Activated CD8-positive, alpha-beta T cell treated with anti-CD3 and anti-CD28 coated beads, Interleukin-2, amount 10 ng/mL, durations not matched to agents 7 days and 5 days (primary cell): ENCODE results near the gene NOXO1. TPM values are rescaled to one million over a fixed set of nuclear protein-coding genes. Genes with fewer than 3 reads are reported as not detected.

Source experiments
- ATAC-seq: fragments of 150-1000 bp; cut with Tn5 transposase; one replicate; pipeline ENCODE4 v1.10.0; 2021; ENCODE audit warnings: moderate library complexity
- CTCF ChIA-PET: fragments of 350-600 bp; sonication (Branson Sonifier 250); formaldehyde crosslinking; loops from one replicate; lab custom pipeline; 2021; ENCODE audit warnings: antibody characterized with exemption; lab: Charles Lee
- POLR2A ChIA-PET: fragments of 350-600 bp; sonication (Branson Sonifier 250); formaldehyde crosslinking; loops from one replicate; lab custom pipeline; 2021; ENCODE audit warnings: antibody characterized with exemption; lab: Charles Lee
- DNase-seq: peaks from one replicate; pipeline ENCODE4 v3.0.0-alpha.2; 2020
- H3K27ac Mint-ChIP-seq: one replicate; pipeline ENCODE4 v1.8.0; 2021; ENCODE audit warnings: mild to moderate bottlenecking, mixed read lengths
- H3K27me3 Mint-ChIP-seq: one replicate; pipeline ENCODE4 v1.8.0; 2021; ENCODE audit warnings: low read depth, mixed read lengths
- H3K36me3 Mint-ChIP-seq: one replicate; pipeline ENCODE4 v1.8.0; 2021; ENCODE audit warnings: low read depth, mixed read lengths
- H3K4me1 Mint-ChIP-seq: one replicate; pipeline ENCODE4 v1.8.0; 2021; ENCODE audit warnings: low read depth, mixed read lengths
- H3K4me3 Mint-ChIP-seq: one replicate; pipeline ENCODE4 v1.8.0; 2021; ENCODE audit warnings: mild to moderate bottlenecking, mixed read lengths
- H3K9me3 Mint-ChIP-seq: one replicate; pipeline ENCODE4 v1.8.0; 2022; ENCODE audit warnings: mixed read lengths; ENCODE audit not compliant: insufficient read depth
- total RNA-seq, 2 experiments: library from RNA; stranded (reverse); gene quantifications; one replicate each; pipeline ENCODE4 v1.2.3, GENCODE V29; 2021

The NOXO1 gene
- total RNA-seq, 2 experiments from 2014 or later = not detected

DNA sequence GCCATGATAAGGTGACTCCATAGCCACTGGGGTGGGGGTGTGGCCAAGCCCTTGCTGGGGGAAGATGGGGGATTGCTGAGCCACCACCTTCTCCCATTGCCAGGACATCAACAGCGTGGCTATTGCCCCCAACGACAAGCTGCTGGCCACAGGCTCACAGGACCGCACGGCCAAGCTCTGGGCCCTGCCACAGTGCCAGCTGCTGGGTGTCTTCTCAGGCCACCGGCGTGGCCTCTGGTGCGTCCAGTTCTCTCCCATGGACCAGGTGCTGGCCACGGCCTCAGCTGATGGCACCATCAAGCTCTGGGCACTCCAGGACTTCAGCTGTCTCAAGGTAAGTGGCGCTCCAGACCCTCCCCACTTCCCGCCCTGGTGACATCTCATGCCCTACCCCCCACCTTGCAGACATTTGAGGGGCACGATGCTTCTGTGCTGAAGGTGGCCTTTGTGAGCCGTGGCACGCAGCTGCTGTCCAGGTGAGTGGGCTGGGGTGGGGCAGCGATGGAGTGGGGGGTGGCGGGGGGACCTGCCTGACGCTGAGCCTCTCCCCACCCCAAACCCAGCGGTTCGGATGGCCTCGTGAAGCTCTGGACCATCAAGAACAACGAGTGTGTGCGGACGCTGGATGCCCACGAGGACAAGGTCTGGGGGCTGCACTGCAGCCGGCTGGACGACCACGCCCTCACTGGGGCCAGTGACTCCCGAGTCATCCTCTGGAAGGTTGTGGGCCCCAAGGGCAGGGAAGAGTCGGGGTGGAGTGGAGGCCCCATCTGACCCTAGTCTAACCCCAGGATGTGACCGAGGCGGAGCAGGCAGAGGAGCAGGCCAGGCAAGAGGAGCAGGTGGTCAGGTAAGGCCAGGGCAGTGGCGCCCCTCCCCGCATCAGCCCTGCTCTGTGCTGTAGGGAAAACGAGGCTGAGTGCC lies 4.1 kb downstream of the NOXO1 start:
- H3K27ac Mint-ChIP-seq = no peak overlapping the region
- no peak for DNase-seq
- no peak for ATAC-seq
- no peaks in the 10 kb centered on the region for H3K9me3 Mint-ChIP-seq
- ChIA-PET CTCF (no interaction called here), POLR2A (interaction anchor here (4.2 kb wide), 1 partner anchor 12 kb away, joined by 31 read pairs; the partner anchor contains the start of gene RPS2)
- H3K36me3 Mint-ChIP-seq = peaks cover 18% of the 10 kb centered on the region
- peaks cover 17% of the 10 kb centered on the region for H3K27me3 Mint-ChIP-seq
- H3K4me3 Mint-ChIP-seq = no peak overlapping the region
- H3K4me1 Mint-ChIP-seq = peaks cover 18% of the 10 kb centered on the region

GRCh38 chr16:1976216-1976520 lies 5.1 kb downstream of the NOXO1 start:
- no peak overlapping the region for H3K4me3 Mint-ChIP-seq
- no peak overlapping the region for H3K27ac Mint-ChIP-seq
- DNase-seq (no peak), ATAC-seq (no peak)
- H3K36me3 Mint-ChIP-seq = peaks cover 18% of the 10 kb centered on the region
- CTCF ChIA-PET = no interaction called here
- peaks cover 7% of the 10 kb centered on the region for H3K27me3 Mint-ChIP-seq
- no peaks in the 10 kb centered on the region for H3K9me3 Mint-ChIP-seq
- H3K4me1 Mint-ChIP-seq = peaks cover 23% of the 10 kb centered on the region
- POLR2A ChIA-PET = interaction anchor here (1.1 to 4.2 kb wide), 2 partner anchors 8 to 11 kb away, joined by 3 to 31 read pairs; partner anchors contain the start of genes GFER and RPS2

GRCh38 chr16:1975432-1976215 lies 5.6 kb downstream of the NOXO1 start:
- Mint-ChIP-seq H3K4me3 (no peak overlapping the region), H3K27me3 (peaks cover 3% of the 10 kb centered on the region), H3K27ac (no peak overlapping the region), H3K9me3 (no peaks in the 10 kb centered on the region), H3K36me3 (peaks cover 18% of the 10 kb centered on the region), H3K4me1 (peaks cover 28% of the 10 kb centered on the region)
- ATAC-seq (no peak), DNase-seq (no peak)
- ChIA-PET CTCF (no interaction called here), POLR2A (interaction anchor here (1.1 to 4.2 kb wide), 2 partner anchors 9 to 11 kb away, joined by 3 to 31 read pairs; partner anchors contain the start of genes GFER and RPS2)

DNA sequence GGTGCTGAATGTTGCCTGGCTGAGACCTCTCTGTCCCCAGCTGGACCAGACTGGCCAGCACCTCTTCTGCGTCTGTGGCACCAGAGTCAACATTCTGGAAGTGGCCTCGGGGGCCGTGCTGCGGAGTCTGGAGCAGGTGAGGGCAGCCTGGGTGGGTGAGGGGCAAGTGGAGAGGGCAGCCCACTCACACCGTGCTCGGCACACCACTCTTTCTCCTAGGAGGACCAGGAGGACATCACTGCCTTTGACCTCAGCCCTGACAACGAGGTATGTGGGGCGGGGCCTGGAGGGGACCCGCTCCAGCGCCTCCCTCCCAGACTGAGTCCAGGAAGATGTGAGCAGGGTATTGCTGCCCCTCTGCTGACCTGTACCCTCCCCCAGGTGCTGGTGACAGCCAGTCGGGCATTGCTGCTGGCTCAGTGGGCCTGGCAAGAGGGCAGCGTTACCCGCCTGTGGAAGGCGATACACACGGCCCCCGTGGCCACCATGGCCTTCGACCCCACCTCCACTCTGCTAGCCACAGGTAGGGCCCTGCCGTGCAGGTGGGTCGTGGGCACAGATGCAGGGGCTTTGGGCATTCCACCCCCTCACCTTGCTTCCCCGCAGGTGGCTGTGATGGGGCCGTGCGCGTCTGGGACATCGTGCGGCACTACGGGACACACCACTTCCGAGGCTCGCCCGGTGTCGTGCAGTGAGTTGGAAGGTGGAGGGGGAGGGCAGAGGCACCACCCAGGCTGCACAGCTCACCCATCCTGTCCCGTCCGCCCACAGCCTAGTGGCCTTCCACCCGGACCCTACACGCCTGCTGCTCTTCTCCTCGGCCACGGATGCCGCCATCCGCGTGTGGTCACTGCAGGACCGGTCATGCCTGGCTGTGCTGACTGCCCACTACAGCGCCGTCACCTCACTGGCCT lies 6.9 kb downstream of the NOXO1 start:
- POLR2A ChIA-PET = interaction anchor here (1.3 to 4.2 kb wide), 2 partner anchors 10 kb away, joined by 5 to 31 read pairs; partner anchors contain the start of gene RPS2
- H3K9me3 Mint-ChIP-seq = no peaks in the 10 kb centered on the region
- H3K36me3 Mint-ChIP-seq = peaks cover 17% of the 10 kb centered on the region
- no peak overlapping the region for H3K27ac Mint-ChIP-seq
- peak overlapping the region; percentile 12 for H3K4me3 Mint-ChIP-seq
- ATAC-seq = no peak
- no peaks in the 10 kb centered on the region for H3K27me3 Mint-ChIP-seq
- H3K4me1 Mint-ChIP-seq = peaks cover 30% of the 10 kb centered on the region
- CTCF ChIA-PET = no interaction called here
- no peak for DNase-seq

GRCh38 chr16:1973461-1974156 lies 7.7 kb downstream of the NOXO1 start:
- peaks cover 30% of the 10 kb centered on the region for H3K4me1 Mint-ChIP-seq
- POLR2A ChIA-PET = interaction anchor here (0.6 to 1.3 kb wide), 2 partner anchors 9 to 273 kb away, joined by 3 to 5 read pairs; partner anchors contain the start of gene RPS2
- no peaks in the 10 kb centered on the region for H3K27me3 Mint-ChIP-seq
- H3K4me3 Mint-ChIP-seq = peak overlapping the region; percentile 12
- peak overlapping the region; percentile 43 for H3K27ac Mint-ChIP-seq
- ATAC-seq (no peak), DNase-seq (no peak)
- CTCF ChIA-PET = no interaction called here
- peaks cover 15% of the 10 kb centered on the region for H3K36me3 Mint-ChIP-seq
- no peaks in the 10 kb centered on the region for H3K9me3 Mint-ChIP-seq

DNA sequence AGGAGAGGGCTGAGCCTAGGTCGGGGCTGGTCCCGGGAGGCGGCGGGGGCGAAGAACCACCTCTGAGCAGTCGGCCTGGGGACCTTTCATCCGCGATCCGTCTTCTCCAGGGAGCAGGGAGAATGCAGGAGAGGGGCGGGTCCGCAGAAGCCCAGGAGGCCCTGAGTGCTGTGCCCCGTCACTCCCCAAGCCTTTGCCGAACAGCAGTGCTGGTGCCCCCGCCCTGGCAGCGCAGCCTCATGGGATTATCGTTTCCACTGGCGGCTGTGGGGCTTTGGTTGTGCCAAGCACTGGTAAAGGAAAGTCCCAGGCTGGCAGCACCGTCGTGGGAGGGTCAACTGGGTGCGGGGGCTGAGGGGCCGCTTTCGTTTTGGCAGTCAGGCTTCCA lies 8.8 kb downstream of the NOXO1 start:
- no peak for DNase-seq
- Mint-ChIP-seq H3K4me1 (peaks cover 30% of the 10 kb centered on the region), H3K27ac (peak overlapping the region; percentile 97), H3K36me3 (peaks cover 10% of the 10 kb centered on the region), H3K4me3 (peak overlapping the region; percentile 94), H3K27me3 (no peaks in the 10 kb centered on the region), H3K9me3 (no peaks in the 10 kb centered on the region)
- ChIA-PET CTCF (interaction anchor here (1.3 to 1.6 kb wide), 2 partner anchors 32 to 168 kb away, joined by 4 to 5 read pairs; no protein-coding TSS in a partner anchor), POLR2A (interaction anchor here (0.6 to 3.3 kb wide), 8 partner anchors 8 to 275 kb away, joined by 3 to 19 read pairs (median 6); partner anchors contain the start of genes GFER, NDUFB10, NOXO1 and TRAF7)
- ATAC-seq = peak; percentile 10

- H3K27ac Mint-ChIP-seq = peak within 1 kb of the TSS; percentile 97
Observed at GRCh38 chr16:1971796-1972489, 9.3 kb downstream of the NOXO1 start, which contains the start of gene TBL3. Gene TBL3, plus strand, starts transcription at chr16:1972053. Its CDS starts 112 bp downstream, at chr16:1972165.

GRCh38 chr16:1968146-1968953 lies 12.9 kb downstream of the NOXO1 start:
- H3K27ac Mint-ChIP-seq = no peak overlapping the region
- no peak for DNase-seq
- H3K36me3 Mint-ChIP-seq = peaks cover 18% of the 10 kb centered on the region
- POLR2A ChIA-PET = no interaction called here
- H3K4me3 Mint-ChIP-seq = no peak overlapping the region
- CTCF ChIA-PET = no interaction called here
- no peaks in the 10 kb centered on the region for H3K27me3 Mint-ChIP-seq
- no peak for ATAC-seq
- H3K4me1 Mint-ChIP-seq = peaks cover 41% of the 10 kb centered on the region
- no peaks in the 10 kb centered on the region for H3K9me3 Mint-ChIP-seq

More at GRCh38 chr16:1971796-1972489, 9.3 kb downstream of the NOXO1 start, which contains the start of gene TBL3:
- CTCF ChIA-PET = interaction anchor here (0.8 to 1.6 kb wide), 3 partner anchors 11 to 169 kb away, joined by 3 to 5 read pairs (median 4); no protein-coding TSS in a partner anchor
- peaks cover 10% of the 10 kb centered on the region for H3K36me3 Mint-ChIP-seq
- peaks cover 30% of the 10 kb centered on the region for H3K4me1 Mint-ChIP-seq
- peak within 1 kb of the TSS; percentile 94 for H3K4me3 Mint-ChIP-seq
- peak; percentile 98 for DNase-seq
- H3K27me3 Mint-ChIP-seq = no peaks in the 10 kb centered on the region
- ATAC-seq = peak; percentile 92
- no peaks in the 10 kb centered on the region for H3K9me3 Mint-ChIP-seq
- POLR2A ChIA-PET = interaction anchor here (0.6 to 3.3 kb wide), 12 partner anchors 9 to 997 kb away, joined by 3 to 19 read pairs (median 5); partner anchors contain the start of genes GFER, MSRB1, NDUFB10 and NOXO1

- ChIA-PET POLR2A (interaction anchor here (1.1 to 4.3 kb wide), 5 partner anchors 10 to 139 kb away, joined by 3 to 44 read pairs (median 14); partner anchors contain the start of genes FAHD1, MSRB1 and SYNGR3), CTCF (interaction anchor here (1.1 to 1.7 kb wide), 2 partner anchors 18 to 37 kb away, joined by 4 read pairs; partner anchors contain the start of gene GFER)
- no peaks in the 10 kb centered on the region for H3K27me3 Mint-ChIP-seq
- H3K9me3 Mint-ChIP-seq = no peaks in the 10 kb centered on the region
- H3K36me3 Mint-ChIP-seq = peaks cover 36% of the 10 kb centered on the region
- H3K27ac Mint-ChIP-seq = peak within 1 kb of the TSS; percentile 96
- ATAC-seq (no peak), DNase-seq (no peak)
- H3K4me1 Mint-ChIP-seq = peaks cover 42% of the 10 kb centered on the region
- H3K4me3 Mint-ChIP-seq = peak within 1 kb of the TSS; percentile 96
Observed at GRCh38 chr16:1966460-1966859, 14.8 kb downstream of the NOXO1 start, which contains the start of gene RNF151. Gene RNF151, plus strand, starts transcription at chr16:1966856. Its CDS starts 26 bp downstream, at chr16:1966882.
